HG03135 (cell line): ENCODE data around the gene PRKCZ.
"Not testable (repeated sequence)": the region's sequence is repeated elsewhere in the genome, so short reads cannot be mapped to it uniquely, and the experiment has no call there.

ENCODE experiments used
- ATAC-seq: cut with Tn5 transposase; IDR thresholded peaks from one replicate; pipeline ENCODE4 v1.9.1; 2021; ENCODE audit warnings: mild to moderate bottlenecking, moderate library complexity; ENCODE audit not compliant: unreplicated experiment

PRKCZ gene

GRCh38 chr1:2147869-2148268 lies 97.7 kb downstream of the PRKCZ start:
- not testable (repeated sequence) for ATAC-seq

DNA sequence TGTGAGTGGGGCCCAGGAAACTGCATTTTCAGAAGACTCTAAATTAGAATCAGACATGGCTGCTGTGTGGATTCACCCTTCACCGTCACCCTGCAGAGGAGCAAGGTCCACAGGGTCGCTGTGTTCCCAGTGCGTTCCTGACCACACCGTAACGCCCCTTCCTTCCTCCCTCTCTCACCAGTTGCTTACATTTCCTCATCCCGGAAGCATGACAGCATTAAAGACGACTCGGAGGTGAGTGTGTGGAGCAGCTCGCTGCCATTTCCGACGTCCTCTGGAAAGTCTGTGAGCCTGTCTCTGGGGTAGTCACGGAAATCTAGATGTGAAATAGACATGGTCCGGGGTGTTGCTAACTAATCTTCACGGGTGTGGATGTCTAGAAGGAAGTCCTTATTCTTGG lies 98.5 kb downstream of the PRKCZ start:
- ATAC-seq: no peak

DNA sequence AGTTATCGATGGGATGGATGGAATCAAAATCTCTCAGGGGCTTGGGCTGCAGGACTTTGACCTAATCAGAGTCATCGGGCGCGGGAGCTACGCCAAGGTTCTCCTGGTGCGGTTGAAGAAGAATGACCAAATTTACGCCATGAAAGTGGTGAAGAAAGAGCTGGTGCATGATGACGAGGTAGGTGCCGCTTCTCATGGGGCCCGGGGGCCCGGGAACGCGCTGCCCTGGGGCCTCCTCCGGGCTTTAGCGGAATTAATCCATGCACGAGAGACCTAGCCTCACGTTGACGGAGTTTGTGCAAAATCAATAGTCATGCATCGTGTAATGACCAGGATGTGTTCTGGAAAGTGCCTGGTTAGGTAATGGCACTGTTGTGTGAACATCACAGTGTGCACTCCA lies 100.6 kb downstream of the PRKCZ start:
- ATAC-seq: no peak

DNA sequence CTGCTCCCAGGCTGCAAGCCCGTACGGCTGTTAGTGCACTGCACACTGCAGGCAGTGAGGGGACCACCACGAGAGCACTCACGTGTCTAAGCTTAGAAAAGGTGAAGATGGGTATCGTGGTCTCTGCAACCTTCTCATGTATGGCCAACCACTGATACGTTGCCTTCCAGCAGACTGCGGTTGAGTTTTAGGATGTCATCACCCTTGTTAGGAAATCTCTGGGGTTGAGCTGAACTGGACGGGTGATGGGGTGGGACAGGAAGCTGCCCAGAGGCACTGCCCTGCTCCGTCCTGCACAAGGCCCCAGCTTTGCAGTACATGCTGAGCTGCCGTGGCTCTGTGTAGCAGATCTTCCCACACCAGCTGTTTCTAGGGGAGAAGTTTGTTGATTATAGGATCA lies 101.0 kb downstream of the PRKCZ start:
- no peak for ATAC-seq

DNA sequence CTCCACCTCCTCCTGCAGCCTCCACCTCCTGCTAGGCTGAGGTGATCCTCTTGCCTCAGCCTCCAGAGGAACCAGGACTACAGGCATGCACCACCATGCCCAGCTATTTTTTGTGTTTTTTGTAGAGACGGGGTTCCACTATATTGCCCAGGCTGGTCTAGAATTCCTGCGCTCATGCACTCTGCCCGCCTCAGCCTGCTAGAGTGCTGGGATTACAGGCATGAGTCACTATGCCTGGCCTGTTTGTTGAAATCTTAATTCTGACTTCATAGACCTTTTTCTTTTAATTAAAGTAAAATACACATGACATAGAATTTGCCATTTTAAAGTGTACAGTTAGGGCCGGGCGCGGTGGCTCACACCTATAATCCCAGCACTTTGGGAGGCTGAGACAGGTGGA lies 101.7 kb downstream of the PRKCZ start:
- ATAC-seq: no peak

- ATAC-seq: no peak
These were observed 102.7 kb downstream of the PRKCZ start for GRCh38 chr1:2152954-2153353.

DNA sequence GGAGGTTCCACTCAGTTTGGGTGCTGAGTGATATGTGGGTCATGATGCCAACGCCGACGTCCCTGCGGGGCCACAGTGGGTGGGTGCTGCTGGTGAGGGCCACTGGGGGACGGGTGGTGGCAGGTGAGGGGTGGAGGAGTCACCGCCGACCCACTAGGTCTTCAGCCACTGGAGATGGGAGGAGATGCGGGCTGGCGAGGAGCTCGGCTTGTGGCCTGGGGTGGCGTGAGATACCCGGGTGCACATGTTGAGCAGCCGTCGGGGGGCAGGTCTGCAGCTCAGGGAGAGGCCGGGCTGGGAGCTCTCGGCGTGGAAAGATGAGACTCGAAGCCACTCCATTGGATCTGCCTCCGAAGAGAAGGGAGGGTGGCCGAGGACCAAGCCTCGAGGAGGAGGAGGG lies 103.8 kb downstream of the PRKCZ start:
- ATAC-seq: no peak

- ATAC-seq: no peak
These were observed 105.0 kb downstream of the PRKCZ start for GRCh38 chr1:2155147-2155598.

DNA sequence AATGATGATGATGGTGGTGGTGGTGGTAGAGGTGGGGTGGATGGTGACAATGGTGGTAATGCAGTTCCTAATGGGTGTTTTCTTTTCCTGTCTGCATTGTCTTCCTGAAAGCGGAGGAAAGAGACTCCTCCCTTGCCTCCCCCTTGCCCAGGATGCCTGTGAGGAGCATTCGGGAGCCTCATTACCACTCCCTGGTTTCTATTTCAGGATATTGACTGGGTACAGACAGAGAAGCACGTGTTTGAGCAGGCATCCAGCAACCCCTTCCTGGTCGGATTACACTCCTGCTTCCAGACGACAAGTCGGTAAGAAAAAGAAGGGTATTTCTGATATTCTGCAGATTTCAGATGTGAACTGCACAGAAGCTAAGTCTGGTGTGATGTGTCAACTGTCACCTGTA lies 105.6 kb downstream of the PRKCZ start:
- ATAC-seq: no peak

- ATAC-seq: no peak
These were observed 106.7 kb downstream of the PRKCZ start for GRCh38 chr1:2156866-2157265.

- ATAC-seq: no peak
These were observed 107.6 kb downstream of the PRKCZ start for GRCh38 chr1:2157856-2158255.

DNA sequence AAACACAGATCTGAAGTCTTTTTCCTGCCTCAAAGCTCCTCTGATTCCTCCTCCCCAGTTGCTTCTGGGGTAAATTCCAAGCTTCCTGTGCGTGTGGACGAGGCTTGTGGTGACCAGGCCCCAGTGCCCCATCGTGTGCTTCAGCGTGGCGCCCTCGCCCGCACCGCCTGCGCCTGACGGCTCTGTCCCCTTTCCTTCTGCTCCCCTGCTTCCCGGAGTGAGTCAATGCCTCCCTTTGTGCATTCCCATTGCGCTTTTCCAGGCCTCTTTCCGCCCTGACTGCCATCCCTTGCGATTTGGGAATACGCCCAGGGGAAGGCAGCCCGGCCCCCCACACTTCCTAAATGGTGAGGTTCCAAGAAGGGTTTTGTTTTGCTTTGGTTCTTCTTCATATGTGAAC lies 108.1 kb downstream of the PRKCZ start:
- ATAC-seq: no peak

DNA sequence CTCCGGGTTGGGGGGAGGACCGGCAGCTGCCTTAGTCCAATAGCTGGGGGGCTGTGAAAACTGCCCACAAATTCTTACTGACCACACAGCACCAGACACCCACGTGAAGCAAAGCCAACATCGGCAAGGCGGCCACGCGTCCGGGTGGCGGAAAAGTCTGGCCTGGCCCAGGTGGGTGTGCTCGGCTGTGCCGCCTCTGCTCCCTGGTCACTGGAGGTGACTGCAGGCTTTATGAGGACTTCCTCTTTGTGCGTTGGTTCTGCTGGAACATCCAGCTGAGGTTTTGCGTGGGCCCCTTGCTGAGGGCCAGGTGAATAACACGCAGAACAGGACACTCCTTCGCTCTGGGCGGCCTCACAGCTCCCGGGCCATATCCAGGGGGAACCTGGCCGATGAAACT lies 108.9 kb downstream of the PRKCZ start:
- ATAC-seq: no peak

GRCh38 chr1:2160451-2161300 lies 110.5 kb downstream of the PRKCZ start:
- no peak for ATAC-seq

GRCh38 chr1:2163205-2163604 lies 113.0 kb downstream of the PRKCZ start:
- no peak for ATAC-seq

DNA sequence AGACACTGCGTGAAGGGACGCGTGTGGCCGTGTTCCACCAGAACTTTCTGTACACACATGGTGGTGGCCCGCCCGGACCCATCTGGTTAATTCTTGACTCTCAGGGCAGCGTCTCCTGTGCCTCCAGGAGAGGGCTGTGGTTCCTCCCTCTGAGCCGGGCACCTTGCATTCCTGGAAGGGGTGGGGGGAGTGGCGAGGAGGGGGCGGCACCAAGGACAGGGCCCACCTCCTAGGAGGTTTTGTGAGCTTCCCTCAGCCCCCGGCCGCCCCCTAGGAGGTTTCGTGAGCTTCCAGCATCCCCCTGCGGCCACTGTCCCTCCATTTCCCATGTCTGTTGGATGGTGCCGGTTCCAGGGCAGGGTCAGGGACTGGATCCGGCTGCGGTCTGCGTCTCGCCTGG lies 115.4 kb downstream of the PRKCZ start:
- ATAC-seq: no peak

GRCh38 chr1:2166254-2166653 lies 116.0 kb downstream of the PRKCZ start:
- ATAC-seq: no peak

GRCh38 chr1:2166695-2167094 lies 116.5 kb downstream of the PRKCZ start:
- no peak for ATAC-seq

- ATAC-seq: no peak
These were observed 117.9 kb downstream of the PRKCZ start for GRCh38 chr1:2168090-2168489.

DNA sequence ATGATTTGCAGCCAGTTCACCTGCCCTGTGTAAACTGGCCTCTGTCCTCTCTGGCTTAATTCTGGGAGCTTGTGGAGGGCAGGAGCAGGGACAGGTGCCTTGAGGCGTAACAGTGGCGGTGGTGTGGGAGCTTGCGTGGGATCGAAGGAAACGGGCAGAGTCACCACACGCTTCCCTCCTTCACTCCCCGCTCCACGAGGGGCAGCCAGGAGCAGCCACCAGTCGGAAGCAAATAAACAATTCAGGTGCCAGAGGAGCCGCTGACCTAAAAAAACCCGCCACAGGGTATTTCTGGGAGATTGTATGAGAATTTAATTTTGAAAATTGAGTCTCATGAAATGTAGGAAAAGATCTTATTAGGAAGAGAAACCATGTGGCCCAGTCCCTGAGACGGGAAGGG lies 118.3 kb downstream of the PRKCZ start:
- ATAC-seq: no peak

GRCh38 chr1:2169200-2169836 lies 119.1 kb downstream of the PRKCZ start:
- no peak for ATAC-seq

GRCh38 chr1:2170211-2170610 lies 120.0 kb downstream of the PRKCZ start:
- ATAC-seq: no peak
